ENCODE data around the gene MAP4K5. TPM values are rescaled to one million over a fixed set of nuclear protein-coding genes. Genes with fewer than 3 reads are reported as not detected.

The MAP4K5 gene
- total RNA-seq, 6 experiments from 2014 or later = 6.5 to 31.3 (median 14.4) TPM

DNA sequence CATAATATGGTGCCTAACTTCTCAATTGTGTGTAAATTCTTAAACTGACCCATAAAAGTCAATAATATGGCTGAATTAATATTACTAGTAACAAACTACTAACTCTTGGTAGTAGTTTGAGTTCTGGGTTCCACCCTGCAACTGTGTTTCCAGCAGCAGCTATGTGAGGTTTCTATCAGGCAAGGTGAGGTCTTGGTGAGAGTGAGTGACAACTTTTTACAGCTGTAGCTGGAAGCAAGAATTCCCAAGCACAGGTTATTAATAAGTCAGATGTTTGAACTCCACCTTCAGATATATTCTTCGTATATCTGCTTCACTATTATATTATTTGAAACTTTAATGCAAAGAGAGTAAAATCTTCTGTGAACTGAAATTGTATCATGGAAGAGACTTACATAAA, 43.8 kb downstream of the MAP4K5 start:
- Histone ChIP-seq H3K9me3 (no peaks in the 10 kb centered on the region), H3K4me1 (no peaks in the 10 kb centered on the region), H3K27ac (no peak overlapping the region), H3K4me3 (no peak overlapping the region), H3K27me3 (no peaks in the 10 kb centered on the region), H3K36me3 (no peaks in the 10 kb centered on the region)
- 100% methylated on average over 1 of the region's 1 CpG for WGBS (ENCODE audit: insufficient coverage, low coverage, low lambda C conversion rate, missing lambda C conversion rate)
- intact Hi-C loops (cut with DNase I) = no loop called here
- TF ChIP-seq, protein P1, sequence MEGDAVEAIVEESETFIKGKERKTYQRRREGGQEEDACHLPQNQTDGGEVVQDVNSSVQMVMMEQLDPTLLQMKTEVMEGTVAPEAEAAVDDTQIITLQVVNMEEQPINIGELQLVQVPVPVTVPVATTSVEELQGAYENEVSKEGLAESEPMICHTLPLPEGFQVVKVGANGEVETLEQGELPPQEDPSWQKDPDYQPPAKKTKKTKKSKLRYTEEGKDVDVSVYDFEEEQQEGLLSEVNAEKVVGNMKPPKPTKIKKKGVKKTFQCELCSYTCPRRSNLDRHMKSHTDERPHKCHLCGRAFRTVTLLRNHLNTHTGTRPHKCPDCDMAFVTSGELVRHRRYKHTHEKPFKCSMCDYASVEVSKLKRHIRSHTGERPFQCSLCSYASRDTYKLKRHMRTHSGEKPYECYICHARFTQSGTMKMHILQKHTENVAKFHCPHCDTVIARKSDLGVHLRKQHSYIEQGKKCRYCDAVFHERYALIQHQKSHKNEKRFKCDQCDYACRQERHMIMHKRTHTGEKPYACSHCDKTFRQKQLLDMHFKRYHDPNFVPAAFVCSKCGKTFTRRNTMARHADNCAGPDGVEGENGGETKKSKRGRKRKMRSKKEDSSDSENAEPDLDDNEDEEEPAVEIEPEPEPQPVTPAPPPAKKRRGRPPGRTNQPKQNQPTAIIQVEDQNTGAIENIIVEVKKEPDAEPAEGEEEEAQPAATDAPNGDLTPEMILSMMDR (IDR thresholded peaks at IDR 0.05) = no peak
- no peak for TF ChIP-seq POLR2A (IDR thresholded peaks at IDR 0.05)
- DNase-seq (no peak), ATAC-seq (no peak)

DNA sequence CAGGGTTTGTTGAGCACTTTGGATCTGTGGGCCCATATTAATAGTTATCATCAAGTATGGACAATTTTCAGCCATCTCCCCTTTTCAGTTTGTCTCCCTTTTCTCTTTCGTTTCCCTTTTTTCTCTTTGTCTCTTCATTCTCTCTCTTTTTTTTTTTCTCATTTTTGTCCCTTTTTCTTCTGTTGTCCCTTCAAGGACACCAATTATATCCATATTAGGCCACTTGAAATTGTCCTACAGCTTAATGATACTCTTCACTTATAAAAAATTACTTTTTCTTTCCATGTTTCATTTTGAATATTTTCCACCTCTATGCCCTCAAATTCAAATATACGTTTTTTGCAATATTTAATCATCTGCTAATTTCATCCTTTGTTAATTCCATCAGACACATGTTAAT, 53.3 kb downstream of the MAP4K5 start:
- ATAC-seq = no peak
- intact Hi-C loops (cut with DNase I) = no loop called here
- DNase-seq = no peak
- Histone ChIP-seq H3K9me3 (no peaks in the 10 kb centered on the region), H3K4me1 (no peaks in the 10 kb centered on the region), H3K36me3 (peaks cover 0 to 8% (median 0%) of the 10 kb centered on the region in 4 donors), H3K27me3 (no peaks in the 10 kb centered on the region), H3K4me3 (no peak overlapping the region), H3K27ac (no peak overlapping the region)
- no peak for TF ChIP-seq POLR2A (IDR thresholded peaks at IDR 0.05)
- TF ChIP-seq, protein P1 (IDR thresholded peaks at IDR 0.05) = no peak
- WGBS (ENCODE audit: insufficient coverage, low coverage, low lambda C conversion rate, missing lambda C conversion rate) = 86% methylated on average over 2 of the region's 2 CpGs

DNA sequence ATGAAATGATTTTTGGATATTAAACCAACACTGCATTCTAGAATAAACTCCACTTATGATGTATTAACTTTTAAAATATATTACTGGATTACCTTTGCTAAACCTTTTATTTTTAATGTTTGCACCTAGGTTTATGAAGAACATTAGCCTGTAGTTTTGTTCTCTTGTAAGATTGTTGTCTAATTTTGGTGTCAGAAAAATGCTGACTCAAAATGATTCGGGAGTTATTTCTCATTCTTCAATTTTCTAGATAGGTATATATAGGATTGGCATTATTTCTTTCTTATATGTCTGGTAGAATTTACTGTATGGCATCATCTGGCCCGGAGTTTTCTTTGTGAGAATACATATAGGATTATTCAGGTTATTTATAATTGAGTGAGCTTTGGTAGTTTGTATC, 54.6 kb downstream of the MAP4K5 start:
- H3K36me3 ChIP-seq = peaks cover 0 to 11% (median 4%) of the 10 kb centered on the region in 4 donors
- 100% methylated on average over 2 of the region's 2 CpGs for WGBS (ENCODE audit: insufficient coverage, low coverage, low lambda C conversion rate, missing lambda C conversion rate)
- no peaks in the 10 kb centered on the region for H3K4me1 ChIP-seq
- no peak for DNase-seq
- intact Hi-C loops (cut with DNase I) = no loop called here
- TF ChIP-seq, protein P1 (IDR thresholded peaks at IDR 0.05) = no peak
- no peak for TF ChIP-seq POLR2A (IDR thresholded peaks at IDR 0.05)
- no peak overlapping the region for H3K27ac ChIP-seq
- no peaks in the 10 kb centered on the region for H3K27me3 ChIP-seq
- no peak overlapping the region for H3K4me3 ChIP-seq
- ATAC-seq = no peak
- peaks cover 0 to 8% (median 0%) of the 10 kb centered on the region in 4 donors for H3K9me3 ChIP-seq

DNA sequence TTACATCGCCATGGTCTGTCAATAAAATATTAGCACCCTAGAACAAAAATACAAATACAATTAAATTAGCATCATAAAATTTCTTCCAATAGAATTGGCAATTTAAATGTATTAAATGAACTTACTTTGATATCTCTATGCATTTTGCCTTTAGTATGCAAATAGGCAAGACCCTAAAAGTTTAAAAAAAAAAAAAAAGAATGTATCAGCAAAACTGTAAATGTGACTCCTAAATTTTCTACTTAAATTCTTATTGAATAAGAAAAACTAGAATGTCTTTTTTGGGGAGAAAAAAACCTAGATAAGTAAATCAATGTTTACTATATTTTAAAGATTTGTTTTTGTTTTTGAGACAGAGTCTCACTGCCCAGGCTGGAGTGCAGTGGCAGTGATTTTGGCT, 56.2 kb downstream of the MAP4K5 start:
- no peaks in the 10 kb centered on the region for H3K27me3 ChIP-seq
- H3K4me1 ChIP-seq = no peaks in the 10 kb centered on the region
- H3K9me3 ChIP-seq = peaks cover 0 to 20% (median 0%) of the 10 kb centered on the region in 4 donors
- no peak overlapping the region for H3K4me3 ChIP-seq
- WGBS (ENCODE audit: insufficient coverage, low coverage, low lambda C conversion rate, missing lambda C conversion rate) = 100% methylated on average over 1 of the region's 1 CpG
- no peak for ATAC-seq
- TF ChIP-seq, protein P1 (IDR thresholded peaks at IDR 0.05) = no peak
- no peak for TF ChIP-seq POLR2A (IDR thresholded peaks at IDR 0.05)
- DNase-seq = no peak
- H3K27ac ChIP-seq = no peak overlapping the region
- intact Hi-C loops (cut with DNase I) = no loop called here
- H3K36me3 ChIP-seq = peaks cover 0 to 24% (median 10%) of the 10 kb centered on the region in 4 donors

DNA sequence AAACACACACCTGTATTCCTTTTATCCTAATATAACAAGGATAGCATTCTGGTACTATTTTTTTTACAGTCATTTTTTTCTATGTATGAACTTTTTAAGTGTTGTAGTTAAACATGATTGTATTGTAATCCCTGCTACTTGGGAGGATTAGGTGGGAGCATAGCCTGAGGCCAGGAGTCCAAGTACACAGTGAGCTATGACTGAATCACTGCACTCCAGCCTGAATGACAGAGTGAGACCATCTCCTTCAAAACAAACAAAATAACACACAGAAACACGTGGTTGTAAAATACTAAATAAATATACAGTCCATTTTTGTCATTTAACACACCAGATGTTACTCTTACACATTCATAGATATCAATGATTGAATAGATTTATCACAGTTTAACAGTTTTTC, 56.9 kb downstream of the MAP4K5 start:
- Histone ChIP-seq H3K9me3 (peaks cover 0 to 20% (median 0%) of the 10 kb centered on the region in 4 donors), H3K4me1 (no peaks in the 10 kb centered on the region), H3K36me3 (peaks cover 0 to 24% (median 10%) of the 10 kb centered on the region in 4 donors), H3K27ac (no peak overlapping the region), H3K4me3 (no peak overlapping the region), H3K27me3 (no peaks in the 10 kb centered on the region)
- no peak for DNase-seq
- intact Hi-C loops (cut with DNase I) = no loop called here
- TF ChIP-seq, protein P1 (IDR thresholded peaks at IDR 0.05) = no peak
- no peak for TF ChIP-seq POLR2A (IDR thresholded peaks at IDR 0.05)
- WGBS (ENCODE audit: insufficient coverage, low coverage, low lambda C conversion rate, missing lambda C conversion rate) = 18% methylated on average over 1 of the region's 1 CpG
- ATAC-seq = no peak
